HG03457 (cell line): ENCODE results near the gene PRPSAP2.

ENCODE experiments used
- ATAC-seq: cut with Tn5 transposase; IDR thresholded peaks from one replicate; pipeline ENCODE4 v1.9.1; 2021; ENCODE audit warnings: moderate number of reproducible peaks; ENCODE audit not compliant: unreplicated experiment

Gene PRPSAP2

GRCh38 chr17:18960803-18961511, 103.0 kb downstream of the PRPSAP2 start:
- no peak for ATAC-seq

GRCh38 chr17:18961634-18962493, 103.9 kb downstream of the PRPSAP2 start:
- ATAC-seq: no peak

GRCh38 chr17:18962494-18962815, 104.5 kb downstream of the PRPSAP2 start:
- ATAC-seq: no peak

- ATAC-seq: no peak
These were observed 105.4 kb downstream of the PRPSAP2 start for GRCh38 chr17:18963126-18964017.

GRCh38 chr17:18964018-18964351, 106.1 kb downstream of the PRPSAP2 start:
- no peak for ATAC-seq

- no peak for ATAC-seq
These were observed 106.6 kb downstream of the PRPSAP2 start for GRCh38 chr17:18964550-18964949.

GRCh38 chr17:18965530-18966236, 107.8 kb downstream of the PRPSAP2 start:
- ATAC-seq: no peak

- no peak for ATAC-seq
These were observed 109.1 kb downstream of the PRPSAP2 start for GRCh38 chr17:18966831-18967624.

- no peak for ATAC-seq
These were observed 110.0 kb downstream of the PRPSAP2 start for GRCh38 chr17:18967916-18968315.

GRCh38 chr17:18968345-18968744, 110.4 kb downstream of the PRPSAP2 start:
- no peak for ATAC-seq

- ATAC-seq: no peak
These were observed 111.3 kb downstream of the PRPSAP2 start for GRCh38 chr17:18968945-18969887.

- ATAC-seq: no peak
These were observed 112.9 kb downstream of the PRPSAP2 start for GRCh38 chr17:18970582-18971480.

GRCh38 chr17:18971801-18972200, 113.9 kb downstream of the PRPSAP2 start:
- no peak for ATAC-seq

- no peak for ATAC-seq
These were observed 116.6 kb downstream of the PRPSAP2 start for GRCh38 chr17:18974407-18975149.

- ATAC-seq: no peak
These were observed 117.7 kb downstream of the PRPSAP2 start for GRCh38 chr17:18975597-18975996.

- no peak for ATAC-seq
These were observed 118.3 kb downstream of the PRPSAP2 start for GRCh38 chr17:18976201-18976600.

GRCh38 chr17:18977021-18977420, 119.1 kb downstream of the PRPSAP2 start:
- ATAC-seq: no peak
